Gastroesophageal sphincter (tissue), 4 donors: ENCODE data around the gene KRTAP10-11. TPM values are rescaled to one million over a fixed set of nuclear protein-coding genes. Genes with fewer than 3 reads are reported as not detected.
"Not testable (repeated sequence)": the region's sequence is repeated elsewhere in the genome, so short reads cannot be mapped to it uniquely, and the experiment has no call there.

ENCODE experiments used
- ATAC-seq: fragments of 150-250 bp; one replicate; pipeline ENCODE4 v1.9.1; 2016; ENCODE audit warnings: mild to moderate bottlenecking, moderate library complexity
- H3K27ac ChIP-seq, 4 donors: fragments of 200-600 bp; sonication (generic) in 3 of 4; 1 replicate in 3 of 4; 2 replicates in 1 of 4; pipeline ENCODE4 v1.5.1; 2016 to 2019
- H3K27me3 ChIP-seq: fragments of 200-600 bp; sonication (generic); one replicate; pipeline ENCODE4 v1.5.1; 2019
- H3K36me3 ChIP-seq, 2 donors: fragments of 200-600 bp; sonication (generic); one replicate each; pipeline ENCODE4 v1.5.1; 2019; ENCODE audit warnings: control low read depth in 1 of 2
- H3K4me1 ChIP-seq, 3 donors: fragments of 200-600 bp; sonication (generic); 1 replicate in 2 of 3; 2 replicates in 1 of 3; pipeline ENCODE4 v1.5.1; 2016 to 2019; ENCODE audit warnings: control low read depth in 2 of 3
- H3K4me3 ChIP-seq, 2 donors: fragments of 200-600 bp; sonication (generic); one replicate each; pipeline ENCODE4 v1.5.1; 2019; ENCODE audit warnings: mild to moderate bottlenecking in 1 of 2, moderate library complexity in 1 of 2
- H3K9me3 ChIP-seq, 3 donors: fragments of 200-600 bp; sonication (generic); one replicate each; pipeline ENCODE4 v1.5.1; 2017 to 2019; ENCODE audit warnings: control low read depth in 2 of 3
- CTCF ChIP-seq, 4 experiments: fragments of 200-600 bp in 2 of 4; fragments of 450-650 bp in 2 of 4; sonication (generic) in 1 of 4; IDR thresholded peaks; one replicate each; pipeline ENCODE4 v1.5.1; 2017 to 2019; ENCODE audit warnings: antibody characterized with exemption in 4 of 4, mild to moderate bottlenecking in 2 of 4, moderate library complexity in 2 of 4
- EP300 ChIP-seq: sonication (generic); formaldehyde crosslinking; IDR thresholded peaks from one replicate; pipeline ENCODE4 v1.6.1; 2017; ENCODE audit warnings: antibody characterized with exemption, mild to moderate bottlenecking
- POLR2A ChIP-seq, 2 donors: fragments of 450-650 bp; IDR thresholded peaks; one replicate each; pipeline ENCODE4 v1.6.1; 2017; ENCODE audit warnings: antibody characterized with exemption in 2 of 2, mild to moderate bottlenecking in 2 of 2, moderate library complexity in 1 of 2
- POLR2AphosphoS5 ChIP-seq: sonication (generic); formaldehyde crosslinking; IDR thresholded peaks from one replicate; pipeline ENCODE4 v1.6.1; 2017; ENCODE audit warnings: antibody characterized with exemption
- WGBS, 2 donors: methylation state at CpG; one replicate each; pipeline ENCODE4 v1.1.5; 2018; ENCODE audit warnings: low coverage in 1 of 2; 5-methylcytosine and 5-hydroxymethylcytosine counted together
- total RNA-seq, 4 donors: library from RNA; depleted of rRNA; stranded (reverse); fragments of >200 nt; gene quantifications; one replicate each; pipeline ENCODE4 v1.1.0, GENCODE V29; 2016

KRTAP10-11 gene
- not detected for total RNA-seq

- H3K27me3 ChIP-seq = peaks cover 50% of the 10 kb centered on the region
- 20 to 88% methylated on average over 2 to 3 of the region's 21 CpGs for WGBS, 2 donors
- not testable (repeated sequence) for ATAC-seq
Measured at GRCh38 chr21:44646366-44647221, at the start of gene KRTAP10-11. Gene KRTAP10-11, plus strand, starts transcription at chr21:44646414. Its CDS starts 45 bp downstream, at chr21:44646459.

GRCh38 chr21:44598061-44598460 lies 48.2 kb upstream of the KRTAP10-11 start:
- no peaks in the 10 kb centered on the region for H3K4me1 ChIP-seq
- H3K4me3 ChIP-seq = no peak overlapping the region
- TF ChIP-seq POLR2A (IDR thresholded peaks at IDR 0.05) (no peak), EP300 (no peak), POLR2AphosphoS5 (no peak), CTCF (IDR thresholded peaks at IDR 0.05) (no peak)
- ATAC-seq = no peak
- H3K27ac ChIP-seq = no peak overlapping the region
- H3K9me3 ChIP-seq = peaks cover 0 to 12% (median 0%) of the 10 kb centered on the region in 3 donors
- 67 to 71% methylated on average over 6 to 11 of the region's 11 CpGs for WGBS, 2 donors
- no peaks in the 10 kb centered on the region for H3K36me3 ChIP-seq
- peaks cover 67% of the 10 kb centered on the region for H3K27me3 ChIP-seq

More at GRCh38 chr21:44646366-44647221, at the start of gene KRTAP10-11:
- not testable (repeated sequence) for H3K36me3 ChIP-seq, H3K4me3 ChIP-seq, H3K4me1 ChIP-seq, H3K27ac ChIP-seq
- H3K9me3 ChIP-seq = peaks cover 0 to 34% (median 0%) of the 10 kb centered on the region in 3 donors

- peaks cover 0 to 12% (median 0%) of the 10 kb centered on the region in 3 donors for H3K9me3 ChIP-seq
- TF ChIP-seq POLR2AphosphoS5 = no peak
- H3K27me3 ChIP-seq = peaks cover 76% of the 10 kb centered on the region
- no peak overlapping the region for H3K4me3 ChIP-seq
- no peak overlapping the region for H3K27ac ChIP-seq
- H3K36me3 ChIP-seq = no peaks in the 10 kb centered on the region
- no peaks in the 10 kb centered on the region for H3K4me1 ChIP-seq
- WGBS, 2 donors = 73 to 93% methylated on average over 5 to 6 of the region's 8 CpGs
- no peak for ATAC-seq
Measured at GRCh38 chr21:44599264-44600029, 46.8 kb upstream of the KRTAP10-11 start.

- peaks cover 78% of the 10 kb centered on the region for H3K27me3 ChIP-seq
- WGBS, 2 donors = 77 to 83% methylated on average over 5 of the region's 23 CpGs
- H3K27ac ChIP-seq, ATAC-seq, H3K4me1 ChIP-seq, H3K36me3 ChIP-seq, H3K4me3 ChIP-seq: not testable (repeated sequence)
- H3K9me3 ChIP-seq = peaks cover 0 to 12% (median 0%) of the 10 kb centered on the region in 3 donors
Measured at GRCh38 chr21:44600118-44600978, 45.9 kb upstream of the KRTAP10-11 start, which contains the start of gene KRTAP10-7. Gene KRTAP10-7, plus strand, starts transcription at chr21:44600597. Its CDS starts 25 bp downstream, at chr21:44600622.

GRCh38 chr21:44601091-44601490 lies 45.1 kb upstream of the KRTAP10-11 start:
- not testable (repeated sequence) for H3K27ac ChIP-seq, ATAC-seq, H3K4me1 ChIP-seq, H3K4me3 ChIP-seq, H3K36me3 ChIP-seq
- peaks cover 0 to 12% (median 0%) of the 10 kb centered on the region in 3 donors for H3K9me3 ChIP-seq
- peaks cover 77% of the 10 kb centered on the region for H3K27me3 ChIP-seq
- 60 to 80% methylated on average over 1 to 2 of the region's 10 CpGs for WGBS, 2 donors

- no peak for ATAC-seq
- H3K27me3 ChIP-seq = peaks cover 82% of the 10 kb centered on the region
- H3K36me3 ChIP-seq = no peaks in the 10 kb centered on the region
- TF ChIP-seq POLR2AphosphoS5 (no peak), POLR2A (IDR thresholded peaks at IDR 0.05) (no peak), EP300 (no peak), CTCF (IDR thresholded peaks at IDR 0.05) (no peak)
- H3K4me3 ChIP-seq = no peak overlapping the region
- peaks cover 0 to 12% (median 0%) of the 10 kb centered on the region in 3 donors for H3K9me3 ChIP-seq
- no peaks in the 10 kb centered on the region for H3K4me1 ChIP-seq
- 67 to 71% methylated on average over 3 to 9 of the region's 23 CpGs for WGBS, 2 donors
- H3K27ac ChIP-seq = no peak overlapping the region
Measured at GRCh38 chr21:44601596-44602462, 44.4 kb upstream of the KRTAP10-11 start.
